ENCODE results near the gene TAL1.

DNA sequence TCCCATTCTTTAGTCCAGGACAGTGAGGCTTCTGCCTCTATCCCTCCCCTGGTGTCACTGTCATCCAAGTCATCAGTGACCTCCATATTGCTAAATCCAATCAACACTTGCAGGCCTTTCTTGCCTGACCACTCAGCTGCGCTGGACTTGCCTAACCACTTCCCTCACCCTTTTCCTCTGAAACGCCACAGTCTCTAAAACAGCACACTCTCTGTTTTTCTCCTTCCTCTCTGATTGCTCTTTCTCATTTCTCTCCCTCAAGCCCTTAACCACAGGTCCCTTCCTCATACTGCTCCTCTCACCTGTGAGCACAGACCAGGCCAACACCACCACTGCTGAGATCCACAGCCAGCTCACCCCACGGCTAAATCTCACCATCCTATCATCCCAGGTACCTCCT lies 17.5 kb downstream of the TAL1 start:
- TF ChIP-seq, protein P1, sequence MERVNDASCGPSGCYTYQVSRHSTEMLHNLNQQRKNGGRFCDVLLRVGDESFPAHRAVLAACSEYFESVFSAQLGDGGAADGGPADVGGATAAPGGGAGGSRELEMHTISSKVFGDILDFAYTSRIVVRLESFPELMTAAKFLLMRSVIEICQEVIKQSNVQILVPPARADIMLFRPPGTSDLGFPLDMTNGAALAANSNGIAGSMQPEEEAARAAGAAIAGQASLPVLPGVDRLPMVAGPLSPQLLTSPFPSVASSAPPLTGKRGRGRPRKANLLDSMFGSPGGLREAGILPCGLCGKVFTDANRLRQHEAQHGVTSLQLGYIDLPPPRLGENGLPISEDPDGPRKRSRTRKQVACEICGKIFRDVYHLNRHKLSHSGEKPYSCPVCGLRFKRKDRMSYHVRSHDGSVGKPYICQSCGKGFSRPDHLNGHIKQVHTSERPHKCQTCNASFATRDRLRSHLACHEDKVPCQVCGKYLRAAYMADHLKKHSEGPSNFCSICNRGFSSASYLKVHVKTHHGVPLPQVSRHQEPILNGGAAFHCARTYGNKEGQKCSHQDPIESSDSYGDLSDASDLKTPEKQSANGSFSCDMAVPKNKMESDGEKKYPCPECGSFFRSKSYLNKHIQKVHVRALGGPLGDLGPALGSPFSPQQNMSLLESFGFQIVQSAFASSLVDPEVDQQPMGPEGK (CRISPR knock-in tag; IDR thresholded peaks at IDR 0.05; ENCODE audit: borderline replicate concordance) = no peak
- no peak for TF ChIP-seq PPARA (CRISPR knock-in tag; IDR thresholded peaks at IDR 0.05; ENCODE audit: borderline replicate concordance)
- TF ChIP-seq SNAI2 (CRISPR knock-in tag; IDR thresholded peaks at IDR 0.05) = no peak
- no peak for TF ChIP-seq ESRRG (CRISPR knock-in tag; IDR thresholded peaks at IDR 0.05)
- TF ChIP-seq, protein P2, sequence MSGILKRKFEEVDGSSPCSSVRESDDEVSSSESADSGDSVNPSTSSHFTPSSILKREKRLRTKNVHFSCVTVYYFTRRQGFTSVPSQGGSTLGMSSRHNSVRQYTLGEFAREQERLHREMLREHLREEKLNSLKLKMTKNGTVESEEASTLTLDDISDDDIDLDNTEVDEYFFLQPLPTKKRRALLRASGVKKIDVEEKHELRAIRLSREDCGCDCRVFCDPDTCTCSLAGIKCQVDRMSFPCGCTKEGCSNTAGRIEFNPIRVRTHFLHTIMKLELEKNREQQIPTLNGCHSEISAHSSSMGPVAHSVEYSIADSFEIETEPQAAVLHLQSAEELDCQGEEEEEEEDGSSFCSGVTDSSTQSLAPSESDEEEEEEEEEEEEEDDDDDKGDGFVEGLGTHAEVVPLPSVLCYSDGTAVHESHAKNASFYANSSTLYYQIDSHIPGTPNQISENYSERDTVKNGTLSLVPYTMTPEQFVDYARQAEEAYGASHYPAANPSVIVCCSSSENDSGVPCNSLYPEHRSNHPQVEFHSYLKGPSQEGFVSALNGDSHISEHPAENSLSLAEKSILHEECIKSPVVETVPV (CRISPR knock-in tag; IDR thresholded peaks at IDR 0.05) = no peak
- no peak for TF ChIP-seq ISL1 (CRISPR knock-in tag; IDR thresholded peaks at IDR 0.05)
- TF ChIP-seq CSDC2 (CRISPR knock-in tag; IDR thresholded peaks at IDR 0.05) = no peak
- TF ChIP-seq ARNTL (CRISPR knock-in tag; IDR thresholded peaks at IDR 0.05; ENCODE audit: borderline replicate concordance, low read depth) = no peak
- no peak for TF ChIP-seq OSR1 (CRISPR knock-in tag; IDR thresholded peaks at IDR 0.05)
- TF ChIP-seq, protein P3, sequence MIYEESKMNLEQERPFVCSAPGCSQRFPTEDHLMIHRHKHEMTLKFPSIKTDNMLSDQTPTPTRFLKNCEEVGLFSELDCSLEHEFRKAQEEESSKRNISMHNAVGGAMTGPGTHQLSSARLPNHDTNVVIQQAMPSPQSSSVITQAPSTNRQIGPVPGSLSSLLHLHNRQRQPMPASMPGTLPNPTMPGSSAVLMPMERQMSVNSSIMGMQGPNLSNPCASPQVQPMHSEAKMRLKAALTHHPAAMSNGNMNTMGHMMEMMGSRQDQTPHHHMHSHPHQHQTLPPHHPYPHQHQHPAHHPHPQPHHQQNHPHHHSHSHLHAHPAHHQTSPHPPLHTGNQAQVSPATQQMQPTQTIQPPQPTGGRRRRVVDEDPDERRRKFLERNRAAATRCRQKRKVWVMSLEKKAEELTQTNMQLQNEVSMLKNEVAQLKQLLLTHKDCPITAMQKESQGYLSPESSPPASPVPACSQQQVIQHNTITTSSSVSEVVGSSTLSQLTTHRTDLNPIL (CRISPR knock-in tag; IDR thresholded peaks at IDR 0.05; ENCODE audit: low read depth) = no peak
- no peak for TF ChIP-seq ZFP30 (CRISPR knock-in tag; IDR thresholded peaks at IDR 0.05)
